Kidney epithelial cell (primary cell): ENCODE measurements around the gene ITGB7. TPM values are rescaled to one million over a fixed set of nuclear protein-coding genes. Genes with fewer than 3 reads are reported as not detected.

Experiments
- DNase-seq: peaks from one replicate; pipeline ENCODE4 v3.0.0-alpha.2; 2010; ENCODE audit warnings: low read depth
- H3K27me3 ChIP-seq: 2 replicates; pipeline ENCODE4 v1.6.0; 2011; ENCODE audit warnings: low read length; ENCODE audit not compliant: control insufficient read depth, insufficient read depth
- H3K36me3 ChIP-seq: 2 replicates; pipeline ENCODE4 v1.5.1; 2011; ENCODE audit warnings: low read length; ENCODE audit not compliant: control insufficient read depth, insufficient read depth
- H3K4me3 ChIP-seq: 2 replicates; pipeline ENCODE4 v1.5.1; 2011; ENCODE audit warnings: low read depth, mild to moderate bottlenecking, control low read depth, low read length
- total RNA-seq: library from RNA; depleted of rRNA; stranded (reverse); fragments of >200 nt; gene quantifications from 2 replicates; pipeline ENCODE4 v1.2.3, GENCODE V29; 2015
- TF ChIP-seq, protein P1 (sequence below): IDR thresholded peaks from 2 replicates; pipeline ENCODE4 v1.5.1; 2011; ENCODE audit warnings: mild to moderate bottlenecking, moderate library complexity, low read length, control low read depth, inconsistent platforms; ENCODE audit not compliant: insufficient read depth, poor library complexity, severe bottlenecking

The ITGB7 gene
- total RNA-seq, 1 donor from 2014 or later = 1.6 TPM

DNA sequence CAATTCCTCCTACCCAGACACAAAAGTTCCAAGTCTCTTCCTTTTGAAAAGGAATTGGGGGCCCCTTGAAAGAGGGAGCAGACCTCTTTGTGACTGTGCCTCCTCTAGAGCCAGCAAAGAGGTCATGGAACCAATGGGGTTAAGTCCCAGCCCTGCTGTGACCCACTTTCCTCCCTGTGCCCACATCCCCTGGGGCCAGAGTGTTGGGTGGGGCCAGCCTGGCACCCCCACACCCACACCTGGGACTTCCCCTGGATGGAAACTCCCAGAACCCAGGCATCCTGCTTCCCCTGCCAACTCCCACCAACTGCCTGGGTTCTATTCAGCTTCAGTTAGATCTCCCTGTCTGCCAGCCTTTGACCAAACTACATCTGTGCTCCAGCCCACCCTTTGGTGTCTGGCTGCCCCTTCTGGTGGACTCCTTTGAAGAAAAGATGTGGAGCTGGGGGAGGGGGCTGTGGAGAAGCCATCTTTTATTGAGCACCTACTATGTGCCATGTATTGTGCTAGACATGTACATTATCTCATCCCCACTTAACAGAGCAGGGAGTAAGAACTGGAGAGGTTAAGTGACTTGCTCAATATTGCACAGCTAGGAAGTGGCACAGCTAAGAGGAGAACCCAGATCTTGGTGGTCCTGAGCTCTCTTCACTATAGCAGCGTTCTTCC lies 29.5 kb upstream of the ITGB7 start:
- TF ChIP-seq, protein P1, sequence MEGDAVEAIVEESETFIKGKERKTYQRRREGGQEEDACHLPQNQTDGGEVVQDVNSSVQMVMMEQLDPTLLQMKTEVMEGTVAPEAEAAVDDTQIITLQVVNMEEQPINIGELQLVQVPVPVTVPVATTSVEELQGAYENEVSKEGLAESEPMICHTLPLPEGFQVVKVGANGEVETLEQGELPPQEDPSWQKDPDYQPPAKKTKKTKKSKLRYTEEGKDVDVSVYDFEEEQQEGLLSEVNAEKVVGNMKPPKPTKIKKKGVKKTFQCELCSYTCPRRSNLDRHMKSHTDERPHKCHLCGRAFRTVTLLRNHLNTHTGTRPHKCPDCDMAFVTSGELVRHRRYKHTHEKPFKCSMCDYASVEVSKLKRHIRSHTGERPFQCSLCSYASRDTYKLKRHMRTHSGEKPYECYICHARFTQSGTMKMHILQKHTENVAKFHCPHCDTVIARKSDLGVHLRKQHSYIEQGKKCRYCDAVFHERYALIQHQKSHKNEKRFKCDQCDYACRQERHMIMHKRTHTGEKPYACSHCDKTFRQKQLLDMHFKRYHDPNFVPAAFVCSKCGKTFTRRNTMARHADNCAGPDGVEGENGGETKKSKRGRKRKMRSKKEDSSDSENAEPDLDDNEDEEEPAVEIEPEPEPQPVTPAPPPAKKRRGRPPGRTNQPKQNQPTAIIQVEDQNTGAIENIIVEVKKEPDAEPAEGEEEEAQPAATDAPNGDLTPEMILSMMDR = no peak
- no peak overlapping the region for H3K4me3 ChIP-seq

DNA sequence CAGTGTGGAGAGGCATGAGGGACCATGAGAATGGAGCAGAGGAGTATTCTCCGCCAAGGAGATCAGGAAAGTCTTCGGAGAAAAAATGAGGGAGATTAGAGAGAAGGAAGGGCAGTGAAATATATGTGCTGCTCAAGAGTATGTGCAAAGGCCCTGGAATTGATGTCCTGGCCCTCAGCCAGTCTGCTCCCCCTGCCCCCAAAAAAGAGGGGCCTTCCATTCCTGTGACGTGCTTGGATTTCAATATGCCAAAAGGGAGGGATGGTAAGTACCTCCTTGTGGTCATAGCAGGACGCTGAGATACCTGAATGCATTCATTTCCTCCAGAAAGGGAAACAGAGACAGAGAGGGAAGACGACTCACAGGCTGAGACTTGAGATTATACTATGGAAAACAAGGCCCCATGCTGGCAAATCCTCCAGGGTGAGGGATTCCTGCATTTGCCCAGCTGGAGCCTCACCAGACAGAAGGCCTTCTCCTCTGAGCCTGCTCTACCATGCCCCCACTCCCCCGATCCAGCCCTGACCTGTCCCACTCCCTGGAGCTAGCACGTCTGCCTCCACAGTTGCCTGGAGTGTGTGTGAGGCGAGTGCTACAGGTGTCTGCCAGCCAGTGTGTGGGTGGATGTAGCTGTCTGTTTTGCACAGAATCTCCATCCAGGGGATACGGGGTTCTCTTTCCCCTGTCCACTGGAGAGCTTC lies 28.8 kb upstream of the ITGB7 start:
- no peaks in the 10 kb centered on the region for H3K36me3 ChIP-seq
- DNase-seq = no peak
- TF ChIP-seq, protein P1 = no peak

More for the DNA sequence above, 29.5 kb upstream of the ITGB7 start:
- H3K27me3 ChIP-seq = peaks cover 6% of the 10 kb centered on the region
- no peak for DNase-seq
- H3K36me3 ChIP-seq = no peaks in the 10 kb centered on the region

DNA sequence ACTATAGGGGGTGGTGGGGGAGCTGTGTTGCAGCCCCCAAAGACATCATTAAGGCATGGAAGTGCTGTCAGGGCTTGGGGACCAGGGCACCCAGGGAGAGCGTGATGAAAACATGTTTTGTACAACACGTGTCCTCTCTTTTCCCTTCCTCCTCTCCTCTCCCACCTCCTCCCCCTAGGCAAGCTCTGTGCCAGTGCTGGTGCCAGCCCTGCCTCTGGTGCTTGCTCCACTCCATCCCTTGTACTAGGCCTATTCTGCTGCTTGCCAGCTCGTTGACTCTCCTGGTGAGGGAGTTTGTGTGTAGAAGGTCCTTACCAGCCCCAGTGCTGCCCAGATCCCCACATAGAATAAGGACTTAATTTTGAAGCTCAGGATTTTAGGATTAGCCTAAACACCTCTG lies 28.1 kb upstream of the ITGB7 start:
- no peak overlapping the region for H3K4me3 ChIP-seq
- DNase-seq = no peak
- TF ChIP-seq, protein P1 = no peak

More for the DNA sequence above, 28.8 kb upstream of the ITGB7 start:
- no peak overlapping the region for H3K4me3 ChIP-seq
- H3K27me3 ChIP-seq = peaks cover 4% of the 10 kb centered on the region

DNA sequence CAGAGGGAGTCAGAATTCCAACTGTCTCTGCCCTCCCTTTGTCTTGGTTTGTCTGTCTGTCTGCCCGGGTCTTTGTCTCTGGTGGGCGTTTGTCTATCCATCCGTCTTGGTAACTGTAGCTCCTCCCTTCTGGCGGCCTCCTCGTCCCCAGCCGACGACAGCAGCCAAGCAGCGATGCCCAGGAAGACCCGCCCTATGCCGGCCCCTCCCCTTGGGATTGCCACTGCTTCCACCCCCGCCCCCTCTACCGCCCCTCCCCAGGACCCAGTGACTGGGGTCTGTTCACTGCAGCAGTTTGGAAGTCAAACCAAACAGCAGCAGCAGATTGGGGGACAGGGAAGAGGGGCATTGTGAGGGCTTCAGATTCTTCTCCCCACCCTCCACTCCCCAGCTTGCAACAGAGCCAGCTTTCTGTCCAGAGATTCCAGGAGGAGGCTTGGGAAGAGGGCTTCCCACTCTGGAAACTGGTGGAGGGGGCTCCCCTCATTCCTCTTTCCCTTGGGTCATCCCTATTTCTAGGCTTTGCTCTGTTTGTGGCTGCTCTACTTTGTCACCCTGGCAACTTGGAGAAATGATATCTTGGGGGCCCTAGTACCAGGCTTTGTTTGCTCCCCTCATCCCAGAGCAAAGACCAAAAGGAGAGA lies 27.3 kb upstream of the ITGB7 start:
- Histone ChIP-seq H3K36me3 (no peaks in the 10 kb centered on the region), H3K27me3 (peaks cover 4% of the 10 kb centered on the region), H3K4me3 (no peak overlapping the region)
- TF ChIP-seq, protein P1 = no peak
- DNase-seq = no peak

More for the DNA sequence above, 28.1 kb upstream of the ITGB7 start:
- H3K36me3 ChIP-seq = no peaks in the 10 kb centered on the region
- H3K27me3 ChIP-seq = peaks cover 4% of the 10 kb centered on the region

DNA sequence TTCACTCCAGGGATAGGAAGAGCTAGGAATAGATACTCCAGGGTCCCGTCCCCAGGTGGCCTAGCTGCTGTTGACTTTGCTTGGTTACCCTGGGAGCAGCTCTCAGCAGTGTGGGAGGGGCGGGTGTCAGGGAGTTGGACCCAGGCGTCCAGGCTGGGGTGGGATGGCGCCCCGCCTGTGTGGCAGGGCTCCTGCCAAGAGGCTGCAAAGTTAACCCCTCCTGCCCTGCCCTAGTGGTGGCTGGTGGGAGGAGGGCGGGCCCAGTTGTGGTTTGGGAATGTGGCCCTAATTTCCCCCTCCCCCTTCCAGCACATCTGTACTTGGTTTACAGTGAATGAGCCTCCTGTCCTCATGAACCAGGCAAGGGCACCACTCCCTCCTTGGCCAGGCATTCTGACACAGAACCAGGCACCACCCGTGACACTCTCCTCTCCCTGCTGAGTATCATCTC lies 26.6 kb upstream of the ITGB7 start:
- TF ChIP-seq, protein P1 = no peak
- no peak overlapping the region for H3K4me3 ChIP-seq
- peaks cover 4% of the 10 kb centered on the region for H3K27me3 ChIP-seq
- H3K36me3 ChIP-seq = no peaks in the 10 kb centered on the region
- DNase-seq = no peak
